ENCODE measurements around the gene TMEM253. TPM values are rescaled to one million over a fixed set of nuclear protein-coding genes. Genes with fewer than 3 reads are reported as not detected.

Gene TMEM253
- total and polyA plus RNA-seq, 8 donors: 0.58 to 1.5 (median 0.82) TPM

- ATAC-seq: no peak
- H3K27ac ChIP-seq: no peak overlapping the region
- no peak overlapping the region for H3K4me3 ChIP-seq
- no peak for TF ChIP-seq CTCF (IDR thresholded peaks at IDR 0.05)
- DNase-seq: peak in 1 of 4 donors; percentile 68
- H3K9me3 ChIP-seq: no peaks in the 10 kb centered on the region
- peaks cover 0 to 6% of the 10 kb centered on the region in 2 donors for H3K27me3 ChIP-seq
- peaks cover 4 to 54% of the 10 kb centered on the region in 2 donors for H3K36me3 ChIP-seq
- H3K4me1 ChIP-seq: peaks cover 7 to 30% of the 10 kb centered on the region in 2 donors
- intact Hi-C loops (cut with DNase I): no loop called here
Measured at GRCh38 chr14:21074398-21075272, 26.2 kb upstream of the TMEM253 start.

- Histone ChIP-seq H3K27ac (no peak overlapping the region), H3K4me1 (peaks cover 5 to 22% of the 10 kb centered on the region in 2 donors), H3K9me3 (no peaks in the 10 kb centered on the region), H3K27me3 (no peaks in the 10 kb centered on the region), H3K36me3 (peaks cover 4 to 64% of the 10 kb centered on the region in 2 donors), H3K4me3 (no peak overlapping the region)
- ATAC-seq (no peak), DNase-seq (no peak)
- no peak for TF ChIP-seq CTCF (IDR thresholded peaks at IDR 0.05)
- intact Hi-C loops (cut with DNase I): no loop called here
Measured at GRCh38 chr14:21075719-21076437, 25.0 kb upstream of the TMEM253 start.

- DNase-seq: no peak
- TF ChIP-seq CTCF (IDR thresholded peaks at IDR 0.05): no peak
- no peak overlapping the region for H3K4me3 ChIP-seq
- intact Hi-C loops (cut with DNase I): no loop called here
- no peak for ATAC-seq
- H3K9me3 ChIP-seq: no peaks in the 10 kb centered on the region
- no peaks in the 10 kb centered on the region for H3K27me3 ChIP-seq
- H3K36me3 ChIP-seq: peaks cover 4 to 82% of the 10 kb centered on the region in 2 donors
- H3K27ac ChIP-seq: no peak overlapping the region
- H3K4me1 ChIP-seq: peaks cover 0 to 7% of the 10 kb centered on the region in 2 donors
Measured at GRCh38 chr14:21077672-21078071, 23.2 kb upstream of the TMEM253 start.

- H3K36me3 ChIP-seq: peaks cover 4 to 88% of the 10 kb centered on the region in 2 donors
- no peak for TF ChIP-seq CTCF (IDR thresholded peaks at IDR 0.05)
- H3K9me3 ChIP-seq: no peaks in the 10 kb centered on the region
- no peaks in the 10 kb centered on the region for H3K27me3 ChIP-seq
- intact Hi-C loops (cut with DNase I): no loop called here
- H3K4me3 ChIP-seq: no peak overlapping the region
- DNase-seq: no peak
- no peak for ATAC-seq
- H3K27ac ChIP-seq: no peak overlapping the region
- peaks cover 0 to under 1% of the 10 kb centered on the region in 2 donors for H3K4me1 ChIP-seq
Measured at GRCh38 chr14:21078287-21078686, 22.6 kb upstream of the TMEM253 start.

- Histone ChIP-seq H3K9me3 (no peaks in the 10 kb centered on the region), H3K36me3 (peaks cover 4 to 92% of the 10 kb centered on the region in 2 donors), H3K27me3 (no peaks in the 10 kb centered on the region), H3K4me3 (no peak overlapping the region), H3K4me1 (no peaks in the 10 kb centered on the region), H3K27ac (no peak overlapping the region)
- intact Hi-C loops (cut with DNase I): no loop called here
- no peak for ATAC-seq
- no peak for DNase-seq
- TF ChIP-seq CTCF (IDR thresholded peaks at IDR 0.05): no peak
Measured at GRCh38 chr14:21078726-21079125, 22.1 kb upstream of the TMEM253 start.

Measured in left lung (tissue), 10 donors.